Measurements from ENCODE around the gene ADGRB2. TPM values are rescaled to one million over a fixed set of nuclear protein-coding genes. Genes with fewer than 3 reads are reported as not detected.
"Not testable (repeated sequence)": the region's sequence is repeated elsewhere in the genome, so short reads cannot be mapped to it uniquely, and the experiment has no call there.

ADGRB2 gene
- polyA plus RNA-seq, 3 donors, result 13.5 to 18.2 (median 17.8) TPM

- DNase-seq, result no peak
Observed at GRCh38 chr1:31727195-31727594, 36.9 kb downstream of the ADGRB2 start.

- no peak for DNase-seq
Observed at GRCh38 chr1:31726715-31727114, 37.4 kb downstream of the ADGRB2 start.

GRCh38 chr1:31725777-31726535 is 38.2 kb downstream of the ADGRB2 start:
- DNase-seq, result peak; percentile 33

- DNase-seq, result no peak
Observed at GRCh38 chr1:31725134-31725533, 39.0 kb downstream of the ADGRB2 start.

DNA sequence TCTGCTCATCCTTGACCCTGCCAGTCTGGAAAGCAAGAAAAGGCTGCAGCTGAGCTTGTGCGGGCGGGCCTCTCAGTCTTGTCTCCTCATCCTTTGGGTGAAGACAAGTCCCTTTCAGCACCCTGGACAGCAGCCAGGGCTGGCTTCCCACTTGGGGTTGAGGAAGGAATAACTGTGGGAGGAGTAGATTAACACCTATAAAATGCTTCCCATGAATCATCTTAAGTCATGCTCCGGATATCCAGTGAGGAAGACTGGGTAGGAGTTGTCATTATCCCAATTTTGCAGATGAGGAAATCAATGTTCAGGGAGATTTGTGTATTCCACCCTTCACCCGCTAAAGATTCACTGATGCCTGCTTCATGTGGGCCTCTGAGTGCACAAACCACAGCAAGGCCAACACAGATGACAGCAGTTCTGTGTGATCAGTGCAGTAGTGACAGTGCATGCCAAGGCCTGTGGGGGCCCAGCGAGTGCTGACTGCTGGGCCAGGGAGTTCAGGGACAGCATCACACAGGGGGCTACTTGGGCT is 40.2 kb downstream of the ADGRB2 start:
- DNase-seq, result peak; percentile 87

- no peak for DNase-seq
Observed at GRCh38 chr1:31718327-31718897, 45.7 kb downstream of the ADGRB2 start.

DNA sequence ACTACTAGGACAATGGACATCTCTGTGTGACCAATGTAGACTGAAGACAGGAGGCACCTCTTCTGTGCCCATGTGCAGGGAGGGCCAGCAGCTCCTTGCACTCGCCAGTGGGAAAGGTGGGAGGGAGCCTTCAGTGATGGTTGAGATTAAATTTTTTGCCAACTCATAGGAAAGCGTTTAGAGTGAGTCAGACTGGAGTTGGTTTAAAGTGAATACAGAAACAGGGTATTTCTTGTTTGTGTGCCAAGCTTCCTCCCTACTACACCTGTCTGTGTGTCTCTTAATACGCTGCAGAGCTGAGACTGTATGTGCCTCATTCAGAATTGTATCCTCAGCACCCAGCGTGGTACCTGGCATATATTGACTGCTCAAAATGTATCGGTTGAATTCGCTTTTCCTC is 46.8 kb downstream of the ADGRB2 start:
- no peak for DNase-seq

GRCh38 chr1:31715873-31716220 is 48.3 kb downstream of the ADGRB2 start:
- DNase-seq, result no peak

DNA sequence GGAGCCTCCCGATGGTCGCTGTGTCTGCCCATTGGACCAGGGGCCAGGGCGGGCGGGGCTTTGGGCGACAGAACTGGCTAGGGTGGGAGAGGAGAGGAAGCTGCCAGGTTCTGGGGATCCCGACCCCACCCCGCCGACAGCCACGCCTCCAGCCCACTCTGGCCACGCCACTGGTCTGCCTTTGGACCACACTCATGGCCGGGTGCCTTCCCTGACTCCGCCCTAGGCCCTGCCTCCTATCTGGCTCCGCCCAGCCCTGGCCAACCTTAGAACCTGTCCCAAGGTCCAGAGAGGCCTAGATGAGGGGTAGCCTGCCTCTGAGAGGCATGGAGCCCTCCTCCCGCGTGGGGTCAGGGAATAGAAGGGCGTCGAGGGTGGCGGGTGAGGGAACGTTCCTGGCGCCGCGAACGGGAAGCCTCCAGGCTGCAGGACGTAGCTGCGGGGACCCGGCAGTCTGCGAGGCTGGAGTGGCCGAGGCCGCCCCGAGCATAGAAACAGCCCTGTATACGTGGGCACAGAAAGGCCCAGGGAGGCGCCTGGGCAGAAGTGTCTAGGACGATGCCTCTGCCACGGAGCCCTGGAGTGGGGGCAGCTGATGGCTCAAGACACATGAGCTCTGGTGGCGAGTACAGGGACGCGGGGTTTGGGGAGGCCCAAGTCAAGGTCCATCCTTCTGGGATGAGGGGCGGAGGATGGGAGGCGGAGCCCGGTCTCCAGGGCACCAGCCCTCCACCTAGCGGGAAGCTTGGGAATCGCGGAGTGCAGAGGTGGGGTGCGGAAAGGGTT is 48.9 kb downstream of the ADGRB2 start:
- peak; percentile 89 for DNase-seq

GRCh38 chr1:31714442-31715086 is 49.6 kb downstream of the ADGRB2 start:
- DNase-seq, result no peak

DNA sequence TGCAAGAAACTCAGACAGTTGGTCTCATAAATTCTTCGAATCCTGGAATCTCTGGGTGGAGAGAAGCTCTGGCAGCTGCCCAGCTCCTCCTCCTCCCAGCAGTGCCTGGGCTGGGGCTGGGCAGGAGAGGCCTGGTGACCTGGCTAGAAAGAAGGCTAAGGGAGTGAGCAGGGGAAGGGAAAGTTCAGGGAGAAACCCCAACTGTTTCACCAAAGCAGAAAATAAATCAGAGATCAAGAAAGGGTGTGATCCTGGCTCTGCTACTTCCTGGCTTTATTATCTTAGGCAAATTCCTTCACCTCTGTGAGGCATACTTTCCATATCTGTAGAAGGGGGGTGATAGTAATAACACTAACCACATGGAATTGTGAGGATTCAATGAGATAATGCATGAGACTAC is 51.5 kb downstream of the ADGRB2 start:
- DNase-seq, result peak; percentile 33

GRCh38 chr1:31712068-31712467 is 52.1 kb downstream of the ADGRB2 start:
- DNase-seq, result no peak

DNA sequence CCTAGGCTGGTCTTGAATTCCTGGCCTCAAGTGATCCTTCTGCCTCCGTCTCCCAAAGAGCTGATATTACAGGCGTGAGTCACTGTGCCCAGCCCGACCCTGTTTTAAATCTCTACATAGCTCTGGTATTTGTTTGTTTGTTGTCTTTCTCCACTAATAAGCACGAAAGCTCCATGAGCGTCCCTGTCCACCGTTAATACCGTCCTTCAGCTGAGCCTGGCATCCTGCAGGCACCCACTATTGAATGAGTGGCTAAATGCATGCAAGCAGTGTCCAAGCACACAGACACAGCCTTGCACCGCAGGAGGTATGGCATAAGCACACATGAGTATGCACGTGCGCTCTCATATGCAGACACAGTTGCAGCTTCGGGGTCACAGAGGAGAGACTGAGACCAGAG is 55.8 kb downstream of the ADGRB2 start:
- DNase-seq, result no peak

- no peak for DNase-seq
Observed at GRCh38 chr1:31707711-31708110, 56.4 kb downstream of the ADGRB2 start.

DNA sequence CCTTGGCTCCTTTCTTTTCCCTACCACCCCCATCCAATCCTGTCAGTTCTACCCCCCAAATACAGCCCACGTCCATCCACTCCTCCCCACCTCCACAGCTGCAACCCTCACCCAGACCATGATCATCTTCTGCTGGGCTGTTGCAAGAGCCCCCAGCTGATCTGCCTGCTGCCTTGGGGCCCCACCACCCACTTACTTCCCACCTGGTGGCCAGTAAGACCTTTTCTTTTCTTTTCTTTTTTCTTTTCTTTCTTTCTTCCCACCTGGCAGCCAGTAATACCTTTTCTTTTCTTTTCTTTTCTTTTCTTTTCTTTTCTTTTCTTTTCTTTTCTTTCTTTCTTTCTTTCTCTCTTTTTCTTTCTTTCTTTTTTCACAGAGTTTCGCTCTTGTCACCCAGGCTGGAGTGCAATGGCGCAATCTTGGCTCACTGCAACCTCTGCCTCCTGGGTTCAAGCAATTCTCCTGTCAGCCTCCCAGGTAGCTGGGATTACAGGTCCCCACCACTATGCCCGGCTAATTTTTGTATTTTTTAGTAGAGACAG is 57.0 kb downstream of the ADGRB2 start:
- not testable (repeated sequence) for DNase-seq

- no peak for DNase-seq
Observed at GRCh38 chr1:31706384-31707058, 57.6 kb downstream of the ADGRB2 start.

- DNase-seq, result peak; percentile 56
Observed at GRCh38 chr1:31705080-31705866, 58.9 kb downstream of the ADGRB2 start.

GRCh38 chr1:31704271-31705079 is 59.7 kb downstream of the ADGRB2 start:
- peak; percentile 28 for DNase-seq

GRCh38 chr1:31703431-31704270 is 60.5 kb downstream of the ADGRB2 start, which contains the start of gene COL16A1:
COL16A1 (minus strand) TSS chr1:31704017; CDS start chr1:31702193, 1,824 bp downstream.
- peak; percentile 80 for DNase-seq
